Measurements from ENCODE around the gene CHTF18.

DNA sequence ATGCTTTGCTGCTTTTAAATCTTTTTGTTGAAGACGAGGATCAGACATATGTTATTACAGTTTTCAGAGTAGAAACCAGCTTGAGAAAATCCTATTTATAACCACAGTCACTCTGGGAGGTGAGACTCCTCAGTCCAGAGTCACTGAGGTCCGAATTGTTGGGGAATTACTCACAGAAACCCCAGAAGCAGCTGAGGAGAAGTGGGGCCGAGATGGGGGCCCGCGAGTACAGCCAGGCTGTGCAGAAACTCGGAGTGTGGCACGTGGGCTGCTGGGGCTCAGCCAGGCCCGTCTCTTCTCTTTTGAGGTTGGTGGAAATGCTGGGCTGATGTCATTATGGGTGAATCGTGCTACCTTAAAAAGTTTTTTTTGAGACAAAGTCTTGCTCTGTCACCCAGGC lies 26.6 kb downstream of the CHTF18 start:
- TF ChIP-seq, protein P1, sequence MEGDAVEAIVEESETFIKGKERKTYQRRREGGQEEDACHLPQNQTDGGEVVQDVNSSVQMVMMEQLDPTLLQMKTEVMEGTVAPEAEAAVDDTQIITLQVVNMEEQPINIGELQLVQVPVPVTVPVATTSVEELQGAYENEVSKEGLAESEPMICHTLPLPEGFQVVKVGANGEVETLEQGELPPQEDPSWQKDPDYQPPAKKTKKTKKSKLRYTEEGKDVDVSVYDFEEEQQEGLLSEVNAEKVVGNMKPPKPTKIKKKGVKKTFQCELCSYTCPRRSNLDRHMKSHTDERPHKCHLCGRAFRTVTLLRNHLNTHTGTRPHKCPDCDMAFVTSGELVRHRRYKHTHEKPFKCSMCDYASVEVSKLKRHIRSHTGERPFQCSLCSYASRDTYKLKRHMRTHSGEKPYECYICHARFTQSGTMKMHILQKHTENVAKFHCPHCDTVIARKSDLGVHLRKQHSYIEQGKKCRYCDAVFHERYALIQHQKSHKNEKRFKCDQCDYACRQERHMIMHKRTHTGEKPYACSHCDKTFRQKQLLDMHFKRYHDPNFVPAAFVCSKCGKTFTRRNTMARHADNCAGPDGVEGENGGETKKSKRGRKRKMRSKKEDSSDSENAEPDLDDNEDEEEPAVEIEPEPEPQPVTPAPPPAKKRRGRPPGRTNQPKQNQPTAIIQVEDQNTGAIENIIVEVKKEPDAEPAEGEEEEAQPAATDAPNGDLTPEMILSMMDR (IDR thresholded peaks at IDR 0.05), result no peak
- no peak for TF ChIP-seq POLR2A (IDR thresholded peaks at IDR 0.05)

Data from esophagus squamous epithelium (tissue), 4 donors.